Heart right ventricle (tissue), 16 donors: ENCODE measurements around the gene EWSR1. TPM values are rescaled to one million over a fixed set of nuclear protein-coding genes. Genes with fewer than 3 reads are reported as not detected.

Experiments used
- ATAC-seq, 8 donors: fragments of 200-7000 bp; cut with Tn5 transposase; one replicate each; pipeline ENCODE4 v1.9.1; 2020; ENCODE audit warnings: mild to moderate bottlenecking in 8 of 8, moderate library complexity in 8 of 8, moderate number of reproducible peaks in 1 of 8
- DNase-seq, 2 donors: peaks; one replicate each; pipeline ENCODE4 v3.0.0-alpha.2; 2020
- H3K27ac ChIP-seq, 10 donors: fragments of 200-600 bp; sonication (generic) in 2 of 10; one replicate each; pipeline versions ENCODE4 v1.5.0 to v1.8.0; 2020 to 2022; ENCODE audit warnings: mild to moderate bottlenecking in 3 of 10
- H3K27me3 ChIP-seq, 7 donors: fragments of 200-600 bp; one replicate each; pipeline ENCODE4 v1.8.0; 2021 to 2022; ENCODE audit warnings: mild to moderate bottlenecking in 2 of 7
- H3K36me3 ChIP-seq, 9 donors: fragments of 200-600 bp; sonication (generic) in 1 of 9; one replicate each; pipeline versions ENCODE4 v1.5.0 to v1.8.0; 2020 to 2022; ENCODE audit warnings: mild to moderate bottlenecking in 2 of 9
- H3K4me1 ChIP-seq, 9 donors: fragments of 200-600 bp; sonication (generic) in 1 of 9; one replicate each; pipeline versions ENCODE4 v1.5.0 to v1.8.0; 2020 to 2022; ENCODE audit warnings: mild to moderate bottlenecking in 4 of 9
- H3K4me3 ChIP-seq, 10 donors: fragments of 200-600 bp; sonication (generic) in 2 of 10; one replicate each; pipeline versions ENCODE4 v1.5.0 to v1.8.0; 2020 to 2022; ENCODE audit warnings: mild to moderate bottlenecking in 7 of 10, moderate library complexity in 2 of 10
- H3K9me3 ChIP-seq, 11 donors: fragments of 200-600 bp in 10 of 11; sonication (generic) in 2 of 11; one replicate each; pipeline versions ENCODE4 v1.5.0 to v1.8.0; 2013 to 2022; ENCODE audit warnings: mild to moderate bottlenecking in 2 of 11, control low read depth in 1 of 11, moderate library complexity in 1 of 11
- WGBS, 2 donors: extraction: QIAGEN DNeasy Blood & Tissue Kit; methylation state at CpG; one replicate each; pipeline ENCODE4 v1.1.7; 2013; ENCODE audit warnings: inconsistent platforms in 1 of 2; 5-methylcytosine and 5-hydroxymethylcytosine counted together
- intact Hi-C, 10 donors: fragments of 100-400 bp; cut with DNase I; formaldehyde crosslinking; loops; one replicate each; pipeline versions ENCODE4 v1.11.1 to v1.14.2; 2022
- polyA plus RNA-seq, 2 donors: library from polyadenylated mRNA; stranded (reverse); fragments of 200-250 nt; gene quantifications; one replicate each; pipeline ENCODE4 v1.2.3, GENCODE V29; 2013
- total RNA-seq, 10 donors: library from RNA; stranded (reverse); fragmentation: NEBNext Ultra II Directional in 3 of 10; extraction: Animal tissue kit (Norgen Biotek cat#: 25700) in 3 of 10; gene quantifications; one replicate each; pipeline versions ENCODE4 v1.2.1 to v1.2.4, GENCODE V29; 2021 to 2023
- TF ChIP-seq, protein P1 (sequence below), 9 donors: fragments of 200-600 bp; sonication (generic) in 2 of 9; IDR thresholded peaks; one replicate each; pipeline versions ENCODE4 v1.5.0 to v1.8.0; 2021 to 2022; ENCODE audit warnings: antibody characterized with exemption in 9 of 9, mild to moderate bottlenecking in 5 of 9, moderate library complexity in 1 of 9
- donor health status: Arrhythmogenic right ventricular cardiomyopathy.
- donor health status: ischemic (EF 13 %, LVEDD 7.1; RV severe dilation, severe dysfunction).
- donor health status: healthy with polysubstance abuse.
- donor health status: DM: no; HTN: yes; CAD: no.
- donor health status: DM: no; HTN: no; CAD: no.
- donor health status: ischemic (EF 25% LVEDD 6.9; RV normal size, moderate dysfunction).
- donor health status: ischemic (EF 25% LVEDD 5.7; RV mildly dilated, moderate dysfunction).
- donor health status: healthy.
- donor health status: DM: yes; HTN: yes; CAD: no.
- donor health status: Ischemic cardiomyopathy.
- donor health status: ischemic (EF 35%, LVEDD 5.7; RV mildly dilated, moderate dysfunction).
- donor health status: nonischemic (EF 11% LVEDD 7.7; RV severe dilation, severe dysfunction).
- donor health status: DM: yes; HTN: yes; CAD: no.
- donor health status: PGD.
- donor health status: ischemic (EF 29% LVEDD 5.4; RV normal size, mild dysfunction).
- donor health status: nonischemic (EF 23%, LVEDD 6.1; RV moderate dilation, normal function).

EWSR1 gene
- total and polyA plus RNA-seq, 12 donors: 105 to 153 (median 137) TPM

DNA sequence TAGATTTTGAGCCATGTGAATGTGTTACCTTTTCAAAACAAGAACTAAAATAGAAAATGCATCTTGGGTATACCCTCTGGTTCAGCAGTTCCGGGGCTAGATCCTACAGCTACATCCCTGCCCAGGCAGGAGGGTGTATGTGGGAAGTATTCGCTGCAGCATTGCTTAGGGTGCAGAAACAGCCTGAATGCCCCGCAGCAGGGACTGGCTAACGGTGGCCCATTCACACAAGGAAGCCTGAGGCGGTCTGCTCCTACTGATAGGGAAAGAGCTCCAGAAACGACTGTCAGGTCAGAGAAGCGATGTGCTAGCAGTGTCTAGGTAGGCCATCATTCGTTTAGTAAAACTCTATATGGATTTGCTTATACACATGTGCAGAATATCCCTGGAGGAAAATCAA lies 57.3 kb downstream of the EWSR1 start:
- H3K4me3 ChIP-seq: no peak overlapping the region
- 83 to 84% methylated on average over 8 of the region's 8 CpGs for WGBS, 2 donors
- H3K4me1 ChIP-seq: peaks cover 0 to 5% (median 0%) of the 10 kb centered on the region in 9 donors
- H3K27me3 ChIP-seq: no peaks in the 10 kb centered on the region
- DNase-seq (no peak), ATAC-seq (no peak)
- H3K9me3 ChIP-seq: no peaks in the 10 kb centered on the region
- no peak overlapping the region for H3K27ac ChIP-seq
- TF ChIP-seq, protein P1, sequence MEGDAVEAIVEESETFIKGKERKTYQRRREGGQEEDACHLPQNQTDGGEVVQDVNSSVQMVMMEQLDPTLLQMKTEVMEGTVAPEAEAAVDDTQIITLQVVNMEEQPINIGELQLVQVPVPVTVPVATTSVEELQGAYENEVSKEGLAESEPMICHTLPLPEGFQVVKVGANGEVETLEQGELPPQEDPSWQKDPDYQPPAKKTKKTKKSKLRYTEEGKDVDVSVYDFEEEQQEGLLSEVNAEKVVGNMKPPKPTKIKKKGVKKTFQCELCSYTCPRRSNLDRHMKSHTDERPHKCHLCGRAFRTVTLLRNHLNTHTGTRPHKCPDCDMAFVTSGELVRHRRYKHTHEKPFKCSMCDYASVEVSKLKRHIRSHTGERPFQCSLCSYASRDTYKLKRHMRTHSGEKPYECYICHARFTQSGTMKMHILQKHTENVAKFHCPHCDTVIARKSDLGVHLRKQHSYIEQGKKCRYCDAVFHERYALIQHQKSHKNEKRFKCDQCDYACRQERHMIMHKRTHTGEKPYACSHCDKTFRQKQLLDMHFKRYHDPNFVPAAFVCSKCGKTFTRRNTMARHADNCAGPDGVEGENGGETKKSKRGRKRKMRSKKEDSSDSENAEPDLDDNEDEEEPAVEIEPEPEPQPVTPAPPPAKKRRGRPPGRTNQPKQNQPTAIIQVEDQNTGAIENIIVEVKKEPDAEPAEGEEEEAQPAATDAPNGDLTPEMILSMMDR (IDR thresholded peaks at IDR 0.05): no peak
- H3K36me3 ChIP-seq: peaks cover 0 to 44% (median 26%) of the 10 kb centered on the region in 9 donors
- intact Hi-C loops: no loop called here

DNA sequence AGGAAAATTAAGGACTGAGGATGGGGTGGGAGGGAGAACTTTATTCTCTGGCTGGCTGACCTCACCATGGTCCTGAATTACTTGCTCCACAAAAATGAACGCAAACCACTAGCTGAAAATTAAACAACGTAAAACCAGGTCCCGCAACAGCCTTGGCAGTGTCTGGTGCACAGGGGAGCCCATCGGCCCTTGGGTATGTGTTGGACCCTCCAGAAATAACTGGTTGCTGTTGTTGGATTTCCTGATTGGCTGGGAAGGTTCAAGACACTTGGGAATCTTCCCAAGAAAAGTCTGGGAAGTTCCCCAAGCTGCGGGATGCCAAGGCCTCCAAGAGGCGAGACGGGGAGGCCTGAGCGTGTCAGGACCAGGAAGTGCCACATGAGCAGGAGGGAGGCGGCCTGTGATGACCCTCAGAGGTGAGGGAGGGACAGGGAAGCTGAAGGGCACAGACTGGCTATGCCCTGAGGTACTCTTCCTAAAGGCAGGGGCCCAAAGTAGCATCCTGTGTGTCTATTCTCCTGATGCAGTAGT lies 57.8 kb downstream of the EWSR1 start:
- intact Hi-C loops: no loop called here
- Histone ChIP-seq H3K27ac (no peak overlapping the region), H3K36me3 (peaks cover 0 to 49% (median 27%) of the 10 kb centered on the region in 9 donors), H3K4me3 (no peak overlapping the region), H3K9me3 (no peaks in the 10 kb centered on the region), H3K27me3 (no peaks in the 10 kb centered on the region), H3K4me1 (peaks cover 0 to 10% (median 5%) of the 10 kb centered on the region in 9 donors)
- peak in 1 of 8 donors; percentile 8 for ATAC-seq
- DNase-seq: no peak
- WGBS, 2 donors: 55 to 58% methylated on average over 9 of the region's 9 CpGs
- TF ChIP-seq, protein P1 (IDR thresholded peaks at IDR 0.05): no peak

DNA sequence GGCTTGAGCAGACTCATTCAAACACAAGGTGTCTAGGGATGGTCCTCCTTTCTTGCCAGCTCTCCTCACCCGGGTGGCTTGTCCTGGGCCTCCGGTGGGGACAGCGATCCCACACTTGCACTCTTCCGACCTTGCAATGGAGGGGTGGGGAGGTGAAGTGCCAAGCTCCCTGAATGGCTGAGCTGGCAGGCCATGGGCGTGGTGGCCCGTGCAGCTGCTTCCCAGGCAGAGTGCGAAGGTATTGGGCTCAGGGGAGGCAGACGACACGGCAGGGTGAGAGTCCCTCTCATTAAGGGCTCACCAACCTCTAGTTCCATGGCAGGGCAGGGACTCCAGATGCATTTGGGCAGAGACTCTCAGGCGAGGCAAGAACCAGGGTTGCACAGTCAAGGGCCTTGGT lies 58.4 kb downstream of the EWSR1 start:
- H3K9me3 ChIP-seq: no peaks in the 10 kb centered on the region
- DNase-seq: no peak
- H3K36me3 ChIP-seq: peaks cover 0 to 56% (median 27%) of the 10 kb centered on the region in 9 donors
- ATAC-seq: no peak
- no peak overlapping the region for H3K27ac ChIP-seq
- H3K4me1 ChIP-seq: peaks cover 0 to 14% (median 10%) of the 10 kb centered on the region in 9 donors
- TF ChIP-seq, protein P1 (IDR thresholded peaks at IDR 0.05): no peak
- no peaks in the 10 kb centered on the region for H3K27me3 ChIP-seq
- WGBS, 2 donors: 93 to 96% methylated on average over 10 of the region's 10 CpGs
- intact Hi-C loops: no loop called here
- H3K4me3 ChIP-seq: no peak overlapping the region

DNA sequence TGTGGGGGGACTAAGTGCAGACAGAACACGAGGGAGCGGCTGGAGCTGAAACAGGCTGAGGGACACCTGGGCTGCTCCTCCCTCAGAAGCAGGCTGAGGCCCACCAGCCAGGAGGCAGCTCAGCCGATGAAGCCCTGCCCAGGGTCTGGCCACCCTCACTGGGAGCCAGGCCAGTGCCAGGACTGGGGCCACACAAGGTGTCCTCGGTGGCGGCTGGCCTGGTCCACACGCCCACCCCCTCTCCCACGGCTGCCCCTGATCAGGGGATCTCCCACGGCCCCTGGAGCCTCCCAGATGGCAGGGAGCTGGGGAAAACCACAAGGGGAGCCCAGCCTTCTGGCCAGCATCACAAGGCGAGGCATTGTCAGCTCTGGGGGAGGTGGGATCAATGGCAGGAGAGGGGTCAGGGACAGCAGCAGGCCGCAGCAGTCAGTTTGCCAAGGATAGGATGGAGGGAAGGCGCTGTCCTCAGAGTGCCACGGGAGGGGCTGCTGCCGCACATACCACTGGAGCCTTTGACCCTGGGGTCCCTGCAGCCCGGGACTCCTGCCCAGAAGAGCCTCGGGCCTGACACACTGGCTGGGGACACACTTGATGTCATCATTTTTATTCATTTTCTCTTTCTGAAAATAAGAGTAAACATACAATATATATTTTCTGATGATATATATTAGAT lies 59.2 kb downstream of the EWSR1 start:
- WGBS, 2 donors: 84 to 91% methylated on average over 15 of the region's 15 CpGs
- ATAC-seq (peak in 2 of 8 donors; percentile 3 to 10), DNase-seq (no peak)
- peaks cover 0 to 63% (median 27%) of the 10 kb centered on the region in 9 donors for H3K36me3 ChIP-seq
- no peak overlapping the region for H3K4me3 ChIP-seq
- peaks cover 0 to 14% (median 10%) of the 10 kb centered on the region in 9 donors for H3K4me1 ChIP-seq
- no peak overlapping the region for H3K27ac ChIP-seq
- TF ChIP-seq, protein P1 (IDR thresholded peaks at IDR 0.05): no peak
- H3K27me3 ChIP-seq: no peaks in the 10 kb centered on the region
- intact Hi-C loops: no loop called here
- H3K9me3 ChIP-seq: no peaks in the 10 kb centered on the region
